ENCODE data around the gene EFNA5.

DNA sequence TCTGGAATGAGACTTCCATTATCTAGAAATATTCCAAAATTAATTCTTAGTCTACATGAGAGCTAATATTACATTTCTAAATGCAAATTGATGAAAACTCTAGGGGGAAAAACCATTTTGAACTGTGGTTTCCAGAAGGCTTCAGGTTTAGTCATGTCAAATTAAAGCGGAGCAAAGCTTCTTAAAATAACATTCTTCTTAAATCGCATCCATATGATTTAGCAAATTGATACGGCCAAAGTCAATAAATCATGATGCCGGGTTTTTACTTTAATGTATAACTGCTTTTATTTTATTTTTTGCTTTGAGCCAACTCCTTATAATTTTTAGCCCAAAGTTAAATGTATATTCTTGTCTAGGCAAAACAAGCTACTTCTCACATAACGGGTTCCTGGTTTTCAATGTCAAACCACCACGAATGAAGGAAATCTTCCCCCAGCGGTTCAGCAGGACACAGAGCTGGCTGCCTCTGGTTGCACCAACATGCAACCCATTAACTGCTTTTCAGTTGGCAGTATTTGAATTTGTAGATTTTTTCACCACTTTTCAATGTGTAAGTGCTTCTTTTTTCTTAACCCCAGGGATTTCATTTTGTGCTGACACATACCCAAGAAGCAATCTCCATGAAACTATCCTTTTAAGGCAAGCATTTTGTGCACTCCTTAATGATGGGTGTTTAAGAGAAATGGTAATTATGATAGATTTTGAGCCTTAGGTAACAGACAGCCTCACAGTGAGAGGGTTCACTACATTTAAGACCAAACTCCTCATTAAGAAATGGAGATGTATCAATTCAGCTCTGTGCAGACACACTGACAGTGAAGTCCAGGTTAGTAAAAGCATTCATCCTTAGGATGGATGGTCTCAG is 35.5 kb downstream of the EFNA5 start:
- TF ChIP-seq POLR2A (IDR thresholded peaks at IDR 0.05) = no peak
- TF ChIP-seq, protein P1, sequence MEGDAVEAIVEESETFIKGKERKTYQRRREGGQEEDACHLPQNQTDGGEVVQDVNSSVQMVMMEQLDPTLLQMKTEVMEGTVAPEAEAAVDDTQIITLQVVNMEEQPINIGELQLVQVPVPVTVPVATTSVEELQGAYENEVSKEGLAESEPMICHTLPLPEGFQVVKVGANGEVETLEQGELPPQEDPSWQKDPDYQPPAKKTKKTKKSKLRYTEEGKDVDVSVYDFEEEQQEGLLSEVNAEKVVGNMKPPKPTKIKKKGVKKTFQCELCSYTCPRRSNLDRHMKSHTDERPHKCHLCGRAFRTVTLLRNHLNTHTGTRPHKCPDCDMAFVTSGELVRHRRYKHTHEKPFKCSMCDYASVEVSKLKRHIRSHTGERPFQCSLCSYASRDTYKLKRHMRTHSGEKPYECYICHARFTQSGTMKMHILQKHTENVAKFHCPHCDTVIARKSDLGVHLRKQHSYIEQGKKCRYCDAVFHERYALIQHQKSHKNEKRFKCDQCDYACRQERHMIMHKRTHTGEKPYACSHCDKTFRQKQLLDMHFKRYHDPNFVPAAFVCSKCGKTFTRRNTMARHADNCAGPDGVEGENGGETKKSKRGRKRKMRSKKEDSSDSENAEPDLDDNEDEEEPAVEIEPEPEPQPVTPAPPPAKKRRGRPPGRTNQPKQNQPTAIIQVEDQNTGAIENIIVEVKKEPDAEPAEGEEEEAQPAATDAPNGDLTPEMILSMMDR (IDR thresholded peaks at IDR 0.05) = no peak

Measured in lower leg skin (tissue), 3 donors.